Panc1 (cell line): Measurements from ENCODE around the gene CCDC137. TPM values are rescaled to one million over a fixed set of nuclear protein-coding genes. Genes with fewer than 3 reads are reported as not detected.

Experiments
- ATAC-seq: fragments of 200-7000 bp; cut with Tn5 transposase; 2 replicates; pipeline ENCODE4 v1.9.1; 2020; ENCODE audit warnings: mild to moderate bottlenecking, moderate library complexity
- BruUV-seq: library from RNA; stranded (reverse); fragments of 400-500 nt; replicated peaks from 2 replicates; lab custom pipeline; 2021; lab: Mats Ljungman, UMichigan
- CTCF ChIA-PET: fragments of 300-600 bp; sonication (Branson Sonifier 250); formaldehyde crosslinking; loops from one replicate; lab custom pipeline; 2022; ENCODE audit warnings: antibody characterized with exemption; lab: Charles Lee
- POLR2A ChIA-PET: fragments of 300-600 bp; sonication (Branson Sonifier 250); formaldehyde crosslinking; loops from one replicate; lab custom pipeline; 2022; ENCODE audit warnings: antibody characterized with exemption; lab: Charles Lee
- DNase-seq: peaks from one replicate; pipeline ENCODE4 v3.0.0-alpha.2; 2010; ENCODE audit warnings: low read depth, low spot score
- H3K27ac ChIP-seq: 2 replicates; pipeline ENCODE4 v1.5.1; 2011; ENCODE audit warnings: mild to moderate bottlenecking, low read length, inconsistent platforms
- H3K27me3 ChIP-seq: fragments of 200-500 bp; sonication (Bioruptor generic); 2 replicates; pipeline ENCODE4 v1.6.0; 2014; ENCODE audit warnings: low read length, inconsistent platforms; ENCODE audit not compliant: control insufficient read depth, insufficient read depth
- H3K36me3 ChIP-seq: fragments of 200-500 bp; sonication (Bioruptor generic); 2 replicates; pipeline ENCODE4 v1.5.1; 2014; ENCODE audit warnings: inconsistent platforms, mild to moderate bottlenecking, low read length, moderate library complexity; ENCODE audit not compliant: control insufficient read depth, insufficient read depth
- H3K4me1 ChIP-seq: 2 replicates; pipeline ENCODE4 v1.5.1; 2011; ENCODE audit warnings: inconsistent platforms, mild to moderate bottlenecking, low read length, moderate library complexity; ENCODE audit not compliant: control insufficient read depth, insufficient read depth
- H3K4me3 ChIP-seq, 2 experiments: 2 replicates each; pipeline ENCODE4 v1.5.1; 2011 to 2012; ENCODE audit warnings: low read depth in 2 of 2, low read length in 2 of 2, mild to moderate bottlenecking in 2 of 2, inconsistent platforms in 1 of 2, moderate library complexity in 1 of 2
- H3K9me3 ChIP-seq: fragments of 200-500 bp; sonication (Bioruptor generic); 2 replicates; pipeline ENCODE4 v1.5.1; 2014; ENCODE audit warnings: low read depth, mild to moderate bottlenecking, inconsistent platforms, low read length, moderate library complexity; ENCODE audit not compliant: control insufficient read depth, insufficient read depth
- CTCF ChIP-seq: fragments of 450-650 bp; IDR thresholded peaks from 2 replicates; pipeline ENCODE4 v1.5.1; 2017; ENCODE audit warnings: mild to moderate bottlenecking
- POLR2AphosphoS5 ChIP-seq: IDR thresholded peaks from 2 replicates; pipeline ENCODE4 v1.6.1; 2012; ENCODE audit warnings: mild to moderate bottlenecking, low read depth, low read length, moderate library complexity
- REST ChIP-seq, 2 experiments: IDR thresholded peaks; 2 replicates each; pipeline ENCODE4 v1.6.1; 2011 to 2012; ENCODE audit warnings: low read depth in 2 of 2, control low read depth in 1 of 2, low read length in 1 of 2, mild to moderate bottlenecking in 1 of 2, moderate library complexity in 1 of 2; ENCODE audit not compliant: insufficient read depth in 1 of 2
- SIN3A ChIP-seq: IDR thresholded peaks from 2 replicates; pipeline ENCODE4 v1.6.1; 2012; ENCODE audit warnings: low read depth, mild to moderate bottlenecking, low read length, moderate library complexity, borderline replicate concordance; ENCODE audit not compliant: insufficient read depth
- TCF7L2 ChIP-seq: IDR thresholded peaks from 2 replicates; pipeline ENCODE4 v1.6.1; 2011; ENCODE audit warnings: mild to moderate bottlenecking, low read depth, low read length, inconsistent platforms
- in situ Hi-C: cut with HindIII; loops from 2 replicates; pipeline ENCODE4 v1.10.0; 2016; ENCODE audit warnings: low sequenced_read_pairs, low pct_unique_long_range_greater_than_20kb
- intact Hi-C: fragments of 100-400 bp; cut with micrococcal nuclease; formaldehyde crosslinking; loops from one replicate; pipeline ENCODE4 v1.10.0; 2022; ENCODE audit not compliant: unreplicated experiment
- total RNA-seq: library from RNA; stranded (reverse); gene quantifications from one replicate; pipeline ENCODE4 v1.2.1, GENCODE V29; 2021; ENCODE audit not compliant: unreplicated experiment

Gene CCDC137
- total RNA-seq, 1 experiment from 2014 or later, result 74.6 TPM

- no TSS peak for BruUV-seq
- Histone ChIP-seq H3K4me1 (peaks cover 8% of the 10 kb centered on the region), H3K36me3 (peaks cover 15% of the 10 kb centered on the region), H3K4me3 (no peak overlapping the region), H3K27ac (no peak overlapping the region), H3K27me3 (no peaks in the 10 kb centered on the region), H3K9me3 (no peaks in the 10 kb centered on the region)
- no peak for TF ChIP-seq TCF7L2
- TF ChIP-seq SIN3A, result no peak
- TF ChIP-seq POLR2AphosphoS5, result no peak
- no peak for TF ChIP-seq REST (IDR thresholded peaks at IDR 0.05; ENCODE audit: insufficient read depth in 1 of 2, low read depth in 2 of 2, low read length in 1 of 2)
- no peak for TF ChIP-seq CTCF
- ChIA-PET CTCF (no interaction called here), POLR2A (interaction anchor here (0.6 to 1.3 kb wide), 2 partner anchors 13 to 21 kb away, joined by 3 to 6 read pairs; partner anchors contain the start of gene ARL16)
- DNase-seq, result no peak
- in situ Hi-C loops (no loop called here), intact Hi-C loops (no loop called here)
- ATAC-seq, result no peak
Observed at GRCh38 chr17:81696218-81696941, 29.8 kb downstream of the CCDC137 start.

DNA sequence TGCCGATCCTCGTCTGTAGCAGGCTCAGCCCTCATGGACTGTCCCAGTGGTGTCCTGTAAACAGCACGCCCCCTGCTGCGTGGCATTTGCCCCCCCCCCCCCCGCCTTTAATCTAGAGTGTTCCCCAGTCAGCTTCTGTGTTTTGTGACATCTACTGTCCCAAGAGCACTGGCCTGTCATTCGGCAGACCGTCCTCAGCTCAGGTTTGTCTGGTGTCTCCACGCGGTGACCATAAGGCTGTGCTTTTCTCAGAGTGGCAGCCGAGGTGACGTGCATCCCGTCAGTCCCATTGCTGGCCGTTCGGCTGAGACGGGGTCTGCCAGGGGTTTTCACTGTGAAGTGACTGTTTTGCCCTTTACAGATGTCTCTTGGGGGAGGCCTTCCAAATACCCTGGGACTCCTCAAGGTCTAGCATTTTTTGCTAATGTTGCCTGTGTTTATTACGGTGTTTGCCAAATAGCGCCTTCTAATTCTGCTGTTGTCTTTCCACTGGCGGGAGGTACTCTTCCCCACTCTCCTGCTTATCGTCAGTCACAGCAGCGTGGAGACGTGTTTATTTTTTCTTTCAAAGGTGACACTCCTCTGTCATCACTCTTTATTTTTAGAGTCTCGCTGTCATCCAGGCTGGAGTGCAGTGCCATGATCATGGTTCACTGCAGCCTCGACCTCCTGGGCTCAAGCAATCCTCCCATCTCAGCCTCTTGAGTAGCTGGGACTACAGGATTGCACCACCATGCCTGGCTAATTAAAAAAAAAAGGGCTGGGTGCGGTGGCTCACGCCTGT lies 30.9 kb downstream of the CCDC137 start:
- DNase-seq (no peak), ATAC-seq (no peak)
- peaks cover 15% of the 10 kb centered on the region for H3K36me3 ChIP-seq
- ChIA-PET CTCF (no interaction called here), POLR2A (no interaction called here)
- no peak for TF ChIP-seq POLR2AphosphoS5
- TF ChIP-seq CTCF, result no peak
- TF ChIP-seq TCF7L2, result no peak
- no peak for TF ChIP-seq SIN3A
- TF ChIP-seq REST (IDR thresholded peaks at IDR 0.05; ENCODE audit: insufficient read depth in 1 of 2, low read depth in 2 of 2, low read length in 1 of 2), result no peak
- H3K27ac ChIP-seq, result no peak overlapping the region
- H3K9me3 ChIP-seq, result no peaks in the 10 kb centered on the region
- intact Hi-C loops, result no loop called here
- in situ Hi-C loops, result no loop called here
- H3K4me3 ChIP-seq, result no peak overlapping the region
- no peaks in the 10 kb centered on the region for H3K27me3 ChIP-seq
- H3K4me1 ChIP-seq, result peaks cover 12% of the 10 kb centered on the region
- BruUV-seq, result no TSS peak
